OCI-LY3 (cell line): ENCODE data around the gene PCK2.

Experiments
- EZH2phosphoT487 ChIP-seq: fragments of 200-600 bp; shearing (Covaris generic); IDR thresholded peaks from 2 replicates; pipeline ENCODE4 v1.6.1; 2018; ENCODE audit warnings: antibody characterized with exemption, mixed run types, low read depth
- TF ChIP-seq, protein P1 (sequence below): fragments of 200-600, 300-600 bp; sonication (generic); IDR thresholded peaks from 2 replicates; pipeline ENCODE4 v1.5.1; 2014; ENCODE audit warnings: antibody characterized with exemption, low read length, low read depth

DNA sequence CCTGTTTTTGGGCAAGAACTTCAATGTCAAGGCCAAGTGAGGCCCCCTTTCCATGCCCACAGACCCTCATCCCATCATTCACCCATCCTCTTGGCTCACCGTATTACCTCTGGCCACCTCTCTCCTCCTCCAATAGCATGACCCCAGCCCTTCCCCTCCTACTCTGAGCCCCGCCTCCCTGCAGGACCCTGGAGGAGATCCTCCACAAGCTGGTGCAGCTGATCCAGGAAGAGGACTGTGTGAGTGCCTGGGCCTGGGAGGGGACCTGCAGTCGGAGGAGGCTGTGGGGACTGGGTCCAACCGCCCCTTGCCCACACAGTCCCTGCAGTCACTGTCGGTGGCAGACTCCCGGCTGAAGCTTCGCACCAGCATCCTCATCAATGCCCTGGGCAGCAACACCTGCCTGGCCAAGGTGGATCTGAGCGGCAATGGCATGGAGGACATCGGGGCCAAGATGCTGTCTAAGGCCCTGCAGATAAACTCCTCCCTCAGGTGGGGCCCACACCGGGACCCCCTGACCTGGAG, 35.1 kb upstream of the PCK2 start:
- TF ChIP-seq, protein P1, sequence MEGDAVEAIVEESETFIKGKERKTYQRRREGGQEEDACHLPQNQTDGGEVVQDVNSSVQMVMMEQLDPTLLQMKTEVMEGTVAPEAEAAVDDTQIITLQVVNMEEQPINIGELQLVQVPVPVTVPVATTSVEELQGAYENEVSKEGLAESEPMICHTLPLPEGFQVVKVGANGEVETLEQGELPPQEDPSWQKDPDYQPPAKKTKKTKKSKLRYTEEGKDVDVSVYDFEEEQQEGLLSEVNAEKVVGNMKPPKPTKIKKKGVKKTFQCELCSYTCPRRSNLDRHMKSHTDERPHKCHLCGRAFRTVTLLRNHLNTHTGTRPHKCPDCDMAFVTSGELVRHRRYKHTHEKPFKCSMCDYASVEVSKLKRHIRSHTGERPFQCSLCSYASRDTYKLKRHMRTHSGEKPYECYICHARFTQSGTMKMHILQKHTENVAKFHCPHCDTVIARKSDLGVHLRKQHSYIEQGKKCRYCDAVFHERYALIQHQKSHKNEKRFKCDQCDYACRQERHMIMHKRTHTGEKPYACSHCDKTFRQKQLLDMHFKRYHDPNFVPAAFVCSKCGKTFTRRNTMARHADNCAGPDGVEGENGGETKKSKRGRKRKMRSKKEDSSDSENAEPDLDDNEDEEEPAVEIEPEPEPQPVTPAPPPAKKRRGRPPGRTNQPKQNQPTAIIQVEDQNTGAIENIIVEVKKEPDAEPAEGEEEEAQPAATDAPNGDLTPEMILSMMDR = no peak
- TF ChIP-seq EZH2phosphoT487 = no peak
